HG02759 (cell line): ENCODE results near the gene CYP27B1.

Experiments
- ATAC-seq: cut with Tn5 transposase; IDR thresholded peaks from one replicate; pipeline ENCODE4 v1.9.1; 2021; ENCODE audit warnings: mild to moderate bottlenecking, moderate library complexity; ENCODE audit not compliant: unreplicated experiment

CYP27B1 gene

DNA sequence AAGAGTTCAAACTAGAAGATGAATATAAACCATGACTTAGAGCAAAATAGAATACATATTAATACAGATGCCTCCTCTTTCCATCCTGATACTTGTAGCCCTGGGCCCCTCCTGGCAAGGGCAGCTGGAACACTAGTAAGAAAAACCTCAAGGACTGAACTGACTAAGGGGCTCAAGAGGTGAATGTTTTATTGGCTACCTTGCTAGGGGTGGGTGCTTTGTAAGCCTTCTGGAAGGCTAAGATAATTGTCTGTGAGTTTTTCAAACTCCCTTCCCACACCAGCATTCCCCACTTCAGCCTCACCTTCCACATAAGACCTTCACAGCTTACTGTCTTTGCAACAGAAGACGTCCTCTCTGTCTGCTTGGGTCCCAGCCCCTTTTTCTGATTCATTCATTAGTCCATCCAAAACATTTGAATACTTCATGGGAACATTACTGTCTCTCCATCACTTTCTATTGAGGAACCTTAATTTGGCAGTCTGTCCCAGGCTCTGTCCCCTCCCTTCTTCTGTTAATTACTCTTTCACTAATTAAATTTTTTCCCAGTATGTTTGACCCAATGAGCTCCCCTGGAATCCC is 13.0 kb downstream of the CYP27B1 start:
- ATAC-seq: no peak

DNA sequence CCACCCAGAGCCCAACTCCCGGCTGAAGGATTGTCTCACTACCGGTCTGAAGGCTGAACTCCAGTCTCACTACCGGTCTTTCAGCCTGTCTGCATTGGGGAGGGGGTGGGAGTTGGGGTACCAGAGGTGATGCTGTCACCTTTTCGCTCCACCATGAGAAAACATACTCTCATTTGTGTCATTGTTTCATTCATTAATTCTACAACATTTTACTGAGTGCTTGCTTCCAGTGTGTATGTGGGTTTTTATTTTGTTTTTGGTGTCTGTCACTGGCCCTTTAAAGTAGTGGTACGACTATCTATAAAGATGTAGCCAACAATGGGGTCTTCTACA is 14.2 kb downstream of the CYP27B1 start:
- no peak for ATAC-seq

DNA sequence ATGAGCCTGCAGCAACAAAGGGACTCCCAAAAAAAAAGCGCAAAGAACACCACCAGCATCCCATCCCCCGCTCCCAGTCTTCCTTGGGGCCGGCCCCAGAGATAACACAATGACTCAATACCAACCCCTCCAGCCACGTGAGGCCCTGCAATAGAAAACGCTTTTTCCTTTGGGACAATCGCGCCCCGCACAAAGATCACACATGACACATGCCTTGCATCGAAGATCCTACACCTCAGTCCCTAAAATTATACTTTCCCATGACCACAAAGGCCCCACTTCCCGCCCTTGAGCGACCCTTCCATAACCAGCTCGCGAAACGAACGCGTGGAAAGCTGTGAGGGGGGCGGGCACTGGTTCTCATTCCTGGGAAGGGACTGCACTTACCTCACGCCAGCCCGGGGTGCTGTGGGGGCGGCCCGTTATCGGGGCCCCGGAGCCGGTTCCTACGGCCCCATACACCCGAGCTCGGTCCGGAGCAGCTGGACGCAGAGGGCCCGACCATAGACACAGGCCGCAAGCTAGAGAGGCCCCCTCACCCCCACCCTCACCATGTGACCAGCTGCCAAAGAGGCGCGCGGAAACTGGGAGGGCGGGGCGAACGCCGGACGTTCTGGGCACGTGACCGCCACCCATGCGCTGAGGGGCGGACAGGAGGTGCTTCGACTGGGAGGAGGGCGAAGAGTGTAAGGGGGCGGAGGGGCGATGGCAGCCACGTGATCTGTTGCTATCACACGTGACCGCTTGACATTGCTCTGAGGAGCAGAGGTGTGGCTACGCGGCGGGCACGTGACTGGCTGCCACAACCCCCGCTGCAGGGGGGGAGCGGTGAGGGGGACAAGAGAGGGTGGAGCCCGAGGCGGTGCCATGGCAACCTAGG is 14.8 kb downstream of the CYP27B1 start, which contains the start of gene CDK4:
CDK4 (minus strand) TSS at position 523 of the 880 bp plus-strand sequence. CDS start 593 bp downstream, outside the sequence.
- peak; percentile 70 for ATAC-seq

DNA sequence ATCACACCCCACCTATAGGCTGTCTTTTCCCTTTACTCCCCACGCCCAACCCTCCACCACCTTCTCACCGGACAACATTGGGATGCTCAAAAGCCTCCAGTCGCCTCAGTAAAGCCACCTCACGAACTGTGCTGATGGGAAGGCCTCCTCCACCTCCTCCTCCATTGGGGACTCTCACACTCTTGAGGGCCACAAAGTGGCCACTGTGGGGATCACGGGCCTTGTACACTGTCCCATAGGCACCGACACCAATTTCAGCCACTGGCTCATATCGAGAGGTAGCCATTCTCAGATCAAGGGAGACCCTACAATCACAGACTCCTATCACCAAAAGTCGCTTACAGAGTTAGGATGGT is 15.5 kb downstream of the CYP27B1 start:
- no peak for ATAC-seq

DNA sequence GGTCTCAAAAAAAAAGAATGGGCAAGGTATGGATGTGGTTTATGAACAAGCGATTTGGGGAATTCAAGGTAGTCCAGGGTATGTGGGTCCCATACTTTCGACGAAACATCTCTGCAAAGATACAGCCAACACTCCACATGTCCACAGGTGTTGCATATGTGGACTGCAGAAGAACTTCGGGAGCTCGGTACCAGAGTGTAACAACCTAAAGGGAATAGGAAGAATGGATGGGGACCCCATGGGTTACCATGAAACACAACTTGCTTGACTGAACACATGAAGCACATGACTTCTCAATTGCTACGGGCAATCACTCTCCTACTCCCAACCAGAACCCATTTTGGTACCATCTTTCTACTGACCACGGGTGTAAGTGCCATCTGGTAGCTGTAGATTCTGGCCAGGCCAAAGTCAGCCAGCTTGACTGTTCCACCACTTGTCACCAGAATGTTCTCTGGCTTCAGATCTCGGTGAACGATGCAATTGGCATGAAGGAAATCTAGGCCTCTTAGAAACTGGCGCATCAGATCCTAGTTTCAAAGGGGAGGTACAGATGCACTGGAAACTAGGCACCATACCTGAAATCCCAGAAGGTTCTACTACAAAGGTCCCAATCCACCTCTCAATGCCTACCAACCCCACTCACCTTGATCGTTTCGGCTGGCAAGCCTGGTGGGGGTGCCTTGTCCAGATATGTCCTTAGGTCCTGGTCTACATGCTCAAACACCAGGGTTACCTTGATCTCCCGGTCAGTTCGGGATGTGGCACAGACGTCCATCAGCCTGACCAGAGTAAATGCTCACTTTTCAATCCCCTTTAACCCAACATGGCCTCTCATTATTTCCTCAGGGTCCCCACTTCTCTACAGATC is 16.1 kb downstream of the CYP27B1 start:
- no peak for ATAC-seq

GRCh38 chr12:57749061-57749460 is 17.8 kb downstream of the CYP27B1 start:
- no peak for ATAC-seq

- ATAC-seq: no peak
These were observed 20.9 kb downstream of the CYP27B1 start for GRCh38 chr12:57746025-57746424.

DNA sequence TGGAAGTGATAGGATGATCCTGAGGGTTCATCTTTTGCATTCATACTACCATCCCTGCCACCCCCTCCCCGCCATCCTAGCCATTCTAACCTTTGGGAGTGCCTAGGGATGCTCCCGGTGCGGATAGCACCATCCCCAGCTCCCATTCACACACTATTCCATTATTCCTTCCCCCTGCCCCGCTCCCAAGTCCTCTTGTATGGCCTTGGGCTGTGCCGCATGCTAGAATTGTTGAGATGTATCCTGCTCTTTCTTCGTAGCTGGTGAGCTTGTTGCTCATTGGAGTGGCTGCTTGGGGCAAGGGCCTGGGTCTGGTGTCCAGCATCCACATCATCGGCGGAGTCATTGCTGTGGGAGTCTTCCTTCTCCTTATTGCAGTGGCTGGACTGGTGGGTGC is 21.4 kb downstream of the CYP27B1 start:
- ATAC-seq: no peak

- peak; percentile 81 for ATAC-seq
These were observed 21.9 kb downstream of the CYP27B1 start, which contains the start of gene TSPAN31 for GRCh38 chr12:57744777-57745484. Gene TSPAN31 (plus strand): TSS chr12:57745039. CDS start chr12:57745155, 116 bp downstream.

DNA sequence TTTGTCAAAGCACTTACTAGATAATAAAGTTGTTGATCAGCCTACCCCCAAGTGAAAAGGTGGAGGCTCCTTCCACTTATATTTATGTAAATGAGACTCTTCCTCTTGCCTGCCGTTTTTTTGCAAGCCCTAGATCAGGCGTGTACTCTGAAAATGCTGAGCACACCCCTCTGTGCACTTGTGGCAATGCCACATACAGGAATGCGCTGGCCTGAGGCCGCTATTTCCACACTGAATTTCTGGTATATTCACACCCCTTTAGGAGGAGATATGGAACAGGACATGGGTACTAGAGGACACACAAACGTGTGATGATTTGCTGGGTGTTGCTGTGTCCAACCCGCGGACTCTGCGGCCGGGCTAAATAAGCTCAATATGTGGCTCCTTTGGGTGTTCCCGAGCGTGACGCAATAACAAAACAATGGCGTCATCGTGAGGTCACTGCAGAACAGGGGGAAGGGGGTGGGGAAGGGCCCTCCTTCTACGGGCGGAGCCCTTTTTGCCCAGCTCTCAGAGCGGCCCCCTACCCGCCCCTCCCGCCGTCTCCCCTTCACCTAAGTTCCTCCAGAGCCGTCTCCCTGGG is 22.6 kb downstream of the CYP27B1 start:
- ATAC-seq: peak; percentile 35

DNA sequence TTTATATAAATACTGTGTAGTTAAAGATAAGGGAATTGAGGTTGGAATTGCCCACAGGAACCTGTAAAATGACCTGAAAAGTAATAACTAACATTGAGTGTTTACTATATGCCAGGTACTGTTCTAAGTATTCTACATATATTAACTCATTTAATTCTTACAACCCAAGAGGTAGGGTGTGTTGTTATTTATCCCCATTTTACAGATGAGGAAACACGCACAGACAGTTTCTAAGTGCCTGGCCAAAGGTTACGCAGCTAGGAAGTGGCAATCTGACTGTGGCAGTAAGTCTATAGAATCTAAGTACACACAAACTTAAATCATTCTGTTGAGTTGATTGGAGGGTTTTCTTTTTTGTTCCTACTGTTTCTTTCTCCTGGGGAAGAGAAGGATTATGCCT is 23.1 kb downstream of the CYP27B1 start:
- no peak for ATAC-seq

- ATAC-seq: peak; percentile 64
These were observed 24.8 kb downstream of the CYP27B1 start for GRCh38 chr12:57741844-57742738.

- no peak for ATAC-seq
These were observed 25.5 kb downstream of the CYP27B1 start for GRCh38 chr12:57741413-57741789.

DNA sequence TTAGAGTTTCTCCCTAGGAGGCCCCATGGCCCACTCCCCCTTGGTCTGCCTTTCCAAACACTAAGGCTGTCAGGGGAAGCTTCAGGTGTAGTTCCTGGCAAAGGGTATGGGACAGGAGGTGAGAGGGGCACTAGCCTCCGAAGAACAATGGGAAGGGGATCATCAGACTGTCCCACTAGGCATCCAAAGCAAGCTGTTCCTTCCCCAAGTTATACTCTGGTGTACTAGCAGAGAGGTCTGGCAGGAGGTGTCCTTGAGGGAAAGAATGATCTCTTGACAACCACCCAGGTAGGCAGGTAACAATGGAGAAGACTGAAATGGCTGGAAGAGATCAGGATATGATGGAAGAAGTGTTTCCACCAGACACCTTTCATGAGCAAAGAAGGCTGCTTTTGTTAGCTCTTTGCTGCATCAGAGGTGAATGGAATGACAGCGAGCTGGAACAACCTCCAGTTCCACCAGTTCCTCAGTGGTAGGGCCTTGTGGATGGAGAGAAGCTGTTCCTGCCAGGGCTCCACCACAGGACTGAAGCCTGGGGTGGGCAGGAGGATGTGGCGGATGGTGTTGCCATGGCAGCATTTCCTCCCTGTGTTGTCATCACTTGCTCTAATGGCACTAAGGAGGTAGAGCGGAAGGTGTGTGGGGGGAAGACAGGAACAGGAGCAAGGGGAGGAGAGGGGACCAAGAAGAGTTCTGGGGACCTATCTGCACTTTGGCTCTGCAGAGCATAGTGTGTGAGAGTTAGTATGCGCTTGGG is 26.0 kb downstream of the CYP27B1 start:
- ATAC-seq: peak; percentile 44

GRCh38 chr12:57739914-57740538 is 26.9 kb downstream of the CYP27B1 start:
- ATAC-seq: no peak

GRCh38 chr12:57739387-57739786 is 27.5 kb downstream of the CYP27B1 start:
- no peak for ATAC-seq

GRCh38 chr12:57738661-57739237 is 28.1 kb downstream of the CYP27B1 start, which contains the start of gene AGAP2:
Gene AGAP2 (minus strand): TSS chr12:57738742. CDS start chr12:57738246, 496 bp downstream.
- no peak for ATAC-seq
